ENCODE measurements around the gene NUB1.

The NUB1 gene

GRCh38 chr7:151345576-151346469 is 4.2 kb downstream of the NUB1 start:
- DNase-seq (ENCODE audit: low read depth in 2 of 2): no peak

GRCh38 chr7:151346470-151346769 is 4.8 kb downstream of the NUB1 start:
- no peak for DNase-seq (ENCODE audit: low read depth in 2 of 2)

GRCh38 chr7:151347200-151347599 is 5.6 kb downstream of the NUB1 start:
- DNase-seq (ENCODE audit: low read depth in 2 of 2): no peak

GRCh38 chr7:151348970-151349369 is 7.4 kb downstream of the NUB1 start:
- no peak for DNase-seq (ENCODE audit: low read depth in 2 of 2)

- DNase-seq (ENCODE audit: low read depth in 2 of 2): no peak
These were observed 7.9 kb downstream of the NUB1 start for GRCh38 chr7:151349507-151349853.

GRCh38 chr7:151351027-151351426 is 9.4 kb downstream of the NUB1 start:
- DNase-seq (ENCODE audit: low read depth in 2 of 2): peak in 1 of 2 donors; percentile 45

GRCh38 chr7:151351967-151352366 is 10.4 kb downstream of the NUB1 start:
- DNase-seq (ENCODE audit: low read depth in 2 of 2): peak; percentile 20 to 26

- DNase-seq (ENCODE audit: low read depth in 2 of 2): no peak
These were observed 10.9 kb downstream of the NUB1 start for GRCh38 chr7:151352512-151352911.

- DNase-seq (ENCODE audit: low read depth in 2 of 2): no peak
These were observed 19.8 kb downstream of the NUB1 start for GRCh38 chr7:151361193-151361959.

- no peak for DNase-seq (ENCODE audit: low read depth in 2 of 2)
These were observed 21.6 kb downstream of the NUB1 start for GRCh38 chr7:151363182-151363581.

GRCh38 chr7:151366166-151366879 is 24.7 kb downstream of the NUB1 start:
- DNase-seq (ENCODE audit: low read depth in 2 of 2): no peak

GRCh38 chr7:151366880-151367222 is 25.2 kb downstream of the NUB1 start:
- no peak for DNase-seq (ENCODE audit: low read depth in 2 of 2)

- DNase-seq (ENCODE audit: low read depth in 2 of 2): no peak
These were observed 25.7 kb downstream of the NUB1 start for GRCh38 chr7:151367284-151367683.

GRCh38 chr7:151368136-151368571 is 26.5 kb downstream of the NUB1 start:
- DNase-seq (ENCODE audit: low read depth in 2 of 2): peak; percentile 58 to 76

- DNase-seq (ENCODE audit: low read depth in 2 of 2): no peak
These were observed 29.7 kb downstream of the NUB1 start for GRCh38 chr7:151371266-151371665.

- no peak for DNase-seq (ENCODE audit: low read depth in 2 of 2)
These were observed 31.1 kb downstream of the NUB1 start for GRCh38 chr7:151372612-151373265.

GRCh38 chr7:151373599-151373998 is 32.0 kb downstream of the NUB1 start:
- no peak for DNase-seq (ENCODE audit: low read depth in 2 of 2)

GRCh38 chr7:151374139-151374538 is 32.5 kb downstream of the NUB1 start:
- DNase-seq (ENCODE audit: low read depth in 2 of 2): no peak

GRCh38 chr7:151374726-151375125 is 33.1 kb downstream of the NUB1 start:
- no peak for DNase-seq (ENCODE audit: low read depth in 2 of 2)

GRCh38 chr7:151375530-151376217 is 34.1 kb downstream of the NUB1 start:
- no peak for DNase-seq (ENCODE audit: low read depth in 2 of 2)

GRCh38 chr7:151376218-151376902 is 34.7 kb downstream of the NUB1 start:
- DNase-seq (ENCODE audit: low read depth in 2 of 2): no peak
